ENCODE data around the gene ADAMTS12. TPM values are rescaled to one million over a fixed set of nuclear protein-coding genes. Genes with fewer than 3 reads are reported as not detected.

ADAMTS12 gene
- total and polyA plus RNA-seq, 2 experiments from 2014 or later = 9.1 to 17.1 TPM

DNA sequence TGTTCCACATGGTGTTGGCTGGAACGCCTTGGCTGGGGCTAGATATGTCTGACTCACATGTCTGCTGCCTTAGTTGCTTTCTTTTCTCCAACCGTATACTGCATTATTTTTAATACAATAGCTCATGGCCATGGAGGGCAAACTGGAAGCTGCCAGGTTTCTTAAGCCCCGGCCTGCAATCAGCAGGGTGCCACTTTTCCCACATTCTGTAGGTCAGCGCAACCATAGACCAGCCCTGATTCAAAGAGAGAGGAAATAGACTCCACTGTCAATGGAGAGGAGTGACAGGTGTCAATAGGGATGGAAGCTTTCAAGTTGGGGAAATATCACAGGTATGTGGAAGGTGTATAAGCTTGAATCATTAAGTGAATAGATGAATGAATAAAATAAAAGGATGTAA, 390.5 kb downstream of the ADAMTS12 start:
- H3K9me2 ChIP-seq (ENCODE audit: insufficient read depth) = no peaks in the 10 kb centered on the region; the same call in 1 of the 2 replicates

DNA sequence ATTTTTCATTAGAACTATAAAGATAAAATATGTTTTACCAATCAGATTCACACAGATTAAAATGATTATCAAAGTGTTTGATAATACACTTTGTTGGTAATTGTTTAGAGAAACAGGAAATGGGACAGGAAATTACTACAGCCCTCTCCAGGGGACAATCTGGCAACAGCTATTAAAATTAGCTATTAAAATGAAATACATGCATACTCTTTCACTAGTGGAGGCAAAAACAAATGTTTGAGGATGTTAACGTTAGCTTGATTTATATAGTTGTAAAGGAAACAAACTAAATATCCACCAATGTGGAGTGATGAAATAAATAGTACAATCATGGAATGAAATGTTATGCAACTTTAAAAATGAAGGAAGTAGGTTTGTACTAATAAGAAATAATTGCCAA, 397.3 kb downstream of the ADAMTS12 start:
- Mint-ChIP-seq H3K4me1 (no peaks in the 10 kb centered on the region; the same call in 2 of the 3 replicates), H3K4me3 (no peak overlapping the region), H3K27me3 (ENCODE audit: insufficient read depth, low read depth, poor library complexity) (no peaks in the 10 kb centered on the region), H3K36me3 (ENCODE audit: low read depth) (peaks cover 1% of the 10 kb centered on the region; the same call in 1 of the 3 replicates), H3K27ac (no peak overlapping the region), H3K9me3 (peaks cover under 1% of the 10 kb centered on the region; the same call in 2 of the 3 replicates)
- Histone ChIP-seq H3K36me3 (ENCODE audit: insufficient read depth) (no peaks in the 10 kb centered on the region), H3K4me2 (no peak overlapping the region), H3K27ac (ENCODE audit: low read depth) (no peak overlapping the region), H3K27me3 (ENCODE audit: insufficient read depth) (no peaks in the 10 kb centered on the region), H3K9me2 (ENCODE audit: insufficient read depth) (peaks cover 9% of the 10 kb centered on the region; the same call in 1 of the 2 replicates), H2AFZ (no peak overlapping the region), H3F3A (replicated peaks; ENCODE audit: low read depth) (no peaks in the 10 kb centered on the region), H4K20me1 (replicated peaks; ENCODE audit: insufficient read depth) (no peaks in the 10 kb centered on the region), H3K4me1 (ENCODE audit: insufficient read depth) (peaks cover 6% of the 10 kb centered on the region), H3K4me3 (no peak overlapping the region), H3K79me2 (replicated peaks; ENCODE audit: insufficient read depth) (no peaks in the 10 kb centered on the region)
- ATAC-seq = no peak
- DNase-seq (ENCODE audit: low spot score) = no peak
- TF ChIP-seq CREB1 (CRISPR knock-in tag; IDR thresholded peaks at IDR 0.05; ENCODE audit: low read depth) (no peak), ZNF331 (CRISPR knock-in tag; IDR thresholded peaks at IDR 0.05; ENCODE audit: low read depth) (no peak), POLR2AphosphoS5 (IDR thresholded peaks at IDR 0.05; ENCODE audit: low read depth) (no peak), ZNF114 (CRISPR knock-in tag; IDR thresholded peaks at IDR 0.05) (no peak), NANOG (IDR thresholded peaks at IDR 0.05; ENCODE audit: borderline replicate concordance) (no peak), EZH2 (IDR thresholded peaks at IDR 0.05; ENCODE audit: low read depth, unreplicated experiment) (no peak), STAT1 (IDR thresholded peaks at IDR 0.05; ENCODE audit: unreplicated experiment) (no peak)
- TF ChIP-seq, protein P1, sequence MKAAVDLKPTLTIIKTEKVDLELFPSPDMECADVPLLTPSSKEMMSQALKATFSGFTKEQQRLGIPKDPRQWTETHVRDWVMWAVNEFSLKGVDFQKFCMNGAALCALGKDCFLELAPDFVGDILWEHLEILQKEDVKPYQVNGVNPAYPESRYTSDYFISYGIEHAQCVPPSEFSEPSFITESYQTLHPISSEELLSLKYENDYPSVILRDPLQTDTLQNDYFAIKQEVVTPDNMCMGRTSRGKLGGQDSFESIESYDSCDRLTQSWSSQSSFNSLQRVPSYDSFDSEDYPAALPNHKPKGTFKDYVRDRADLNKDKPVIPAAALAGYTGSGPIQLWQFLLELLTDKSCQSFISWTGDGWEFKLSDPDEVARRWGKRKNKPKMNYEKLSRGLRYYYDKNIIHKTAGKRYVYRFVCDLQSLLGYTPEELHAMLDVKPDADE (IDR thresholded peaks at IDR 0.05) = no peak
- TF ChIP-seq, protein P2, sequence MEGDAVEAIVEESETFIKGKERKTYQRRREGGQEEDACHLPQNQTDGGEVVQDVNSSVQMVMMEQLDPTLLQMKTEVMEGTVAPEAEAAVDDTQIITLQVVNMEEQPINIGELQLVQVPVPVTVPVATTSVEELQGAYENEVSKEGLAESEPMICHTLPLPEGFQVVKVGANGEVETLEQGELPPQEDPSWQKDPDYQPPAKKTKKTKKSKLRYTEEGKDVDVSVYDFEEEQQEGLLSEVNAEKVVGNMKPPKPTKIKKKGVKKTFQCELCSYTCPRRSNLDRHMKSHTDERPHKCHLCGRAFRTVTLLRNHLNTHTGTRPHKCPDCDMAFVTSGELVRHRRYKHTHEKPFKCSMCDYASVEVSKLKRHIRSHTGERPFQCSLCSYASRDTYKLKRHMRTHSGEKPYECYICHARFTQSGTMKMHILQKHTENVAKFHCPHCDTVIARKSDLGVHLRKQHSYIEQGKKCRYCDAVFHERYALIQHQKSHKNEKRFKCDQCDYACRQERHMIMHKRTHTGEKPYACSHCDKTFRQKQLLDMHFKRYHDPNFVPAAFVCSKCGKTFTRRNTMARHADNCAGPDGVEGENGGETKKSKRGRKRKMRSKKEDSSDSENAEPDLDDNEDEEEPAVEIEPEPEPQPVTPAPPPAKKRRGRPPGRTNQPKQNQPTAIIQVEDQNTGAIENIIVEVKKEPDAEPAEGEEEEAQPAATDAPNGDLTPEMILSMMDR (conservative IDR thresholded peaks at IDR 0.05; ENCODE audit: low read depth in 2 of 2) = no peak
- TF ChIP-seq, protein P3, sequence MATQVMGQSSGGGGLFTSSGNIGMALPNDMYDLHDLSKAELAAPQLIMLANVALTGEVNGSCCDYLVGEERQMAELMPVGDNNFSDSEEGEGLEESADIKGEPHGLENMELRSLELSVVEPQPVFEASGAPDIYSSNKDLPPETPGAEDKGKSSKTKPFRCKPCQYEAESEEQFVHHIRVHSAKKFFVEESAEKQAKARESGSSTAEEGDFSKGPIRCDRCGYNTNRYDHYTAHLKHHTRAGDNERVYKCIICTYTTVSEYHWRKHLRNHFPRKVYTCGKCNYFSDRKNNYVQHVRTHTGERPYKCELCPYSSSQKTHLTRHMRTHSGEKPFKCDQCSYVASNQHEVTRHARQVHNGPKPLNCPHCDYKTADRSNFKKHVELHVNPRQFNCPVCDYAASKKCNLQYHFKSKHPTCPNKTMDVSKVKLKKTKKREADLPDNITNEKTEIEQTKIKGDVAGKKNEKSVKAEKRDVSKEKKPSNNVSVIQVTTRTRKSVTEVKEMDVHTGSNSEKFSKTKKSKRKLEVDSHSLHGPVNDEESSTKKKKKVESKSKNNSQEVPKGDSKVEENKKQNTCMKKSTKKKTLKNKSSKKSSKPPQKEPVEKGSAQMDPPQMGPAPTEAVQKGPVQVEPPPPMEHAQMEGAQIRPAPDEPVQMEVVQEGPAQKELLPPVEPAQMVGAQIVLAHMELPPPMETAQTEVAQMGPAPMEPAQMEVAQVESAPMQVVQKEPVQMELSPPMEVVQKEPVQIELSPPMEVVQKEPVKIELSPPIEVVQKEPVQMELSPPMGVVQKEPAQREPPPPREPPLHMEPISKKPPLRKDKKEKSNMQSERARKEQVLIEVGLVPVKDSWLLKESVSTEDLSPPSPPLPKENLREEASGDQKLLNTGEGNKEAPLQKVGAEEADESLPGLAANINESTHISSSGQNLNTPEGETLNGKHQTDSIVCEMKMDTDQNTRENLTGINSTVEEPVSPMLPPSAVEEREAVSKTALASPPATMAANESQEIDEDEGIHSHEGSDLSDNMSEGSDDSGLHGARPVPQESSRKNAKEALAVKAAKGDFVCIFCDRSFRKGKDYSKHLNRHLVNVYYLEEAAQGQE (IDR thresholded peaks at IDR 0.05; ENCODE audit: unreplicated experiment) = no peak

More for the DNA sequence above, 390.5 kb downstream of the ADAMTS12 start:
- Histone ChIP-seq H3K4me3 (no peak overlapping the region), H4K20me1 (replicated peaks; ENCODE audit: insufficient read depth) (no peaks in the 10 kb centered on the region), H3K27ac (ENCODE audit: low read depth) (no peak overlapping the region), H3K27me3 (ENCODE audit: insufficient read depth) (no peaks in the 10 kb centered on the region), H2AFZ (no peak overlapping the region), H3K36me3 (ENCODE audit: insufficient read depth) (no peaks in the 10 kb centered on the region), H3K79me2 (replicated peaks; ENCODE audit: insufficient read depth) (no peaks in the 10 kb centered on the region), H3K4me2 (no peak overlapping the region), H3F3A (replicated peaks; ENCODE audit: low read depth) (no peaks in the 10 kb centered on the region), H3K4me1 (ENCODE audit: insufficient read depth) (no peaks in the 10 kb centered on the region)
- H3K36me3 Mint-ChIP-seq (ENCODE audit: low read depth) = no peaks in the 10 kb centered on the region; the same call in 2 of the 3 replicates
- H3K27ac Mint-ChIP-seq = no peak overlapping the region
- DNase-seq (ENCODE audit: low spot score) = no peak
- no peaks in the 10 kb centered on the region; the same call in 2 of the 3 replicates for H3K9me3 Mint-ChIP-seq
- no peaks in the 10 kb centered on the region for H3K4me1 Mint-ChIP-seq
- ATAC-seq = no peak
- H3K4me3 Mint-ChIP-seq = no peak overlapping the region
- no peaks in the 10 kb centered on the region for H3K27me3 Mint-ChIP-seq (ENCODE audit: insufficient read depth, low read depth, poor library complexity)
- TF ChIP-seq EZH2phosphoT487 (IDR thresholded peaks at IDR 0.05; ENCODE audit: unreplicated experiment) = no peak
- no peak for TF ChIP-seq ZNF331 (CRISPR knock-in tag; IDR thresholded peaks at IDR 0.05; ENCODE audit: low read depth)
- TF ChIP-seq, protein P3 (IDR thresholded peaks at IDR 0.05; ENCODE audit: unreplicated experiment) = no peak
- TF ChIP-seq ZNF114 (CRISPR knock-in tag; IDR thresholded peaks at IDR 0.05) = no peak

Measured in GM23338 (cell line).